OCI-LY3 (cell line): ENCODE measurements around the gene TOB1.
"Not testable (repeated sequence)": the region's sequence is repeated elsewhere in the genome, so short reads cannot be mapped to it uniquely, and the experiment has no call there.

Experiments
- H2AFZ ChIP-seq: fragments of 200-600, 300-600 bp; shearing (Covaris generic); 2 replicates; pipeline ENCODE4 v1.6.0; 2014; ENCODE audit warnings: antibody characterized with exemption, low read depth, low read length
- H3K27ac ChIP-seq: fragments of 200-600, 300-600 bp; sonication (generic); 2 replicates; pipeline ENCODE4 v1.5.1; 2014; ENCODE audit warnings: mild to moderate bottlenecking, low read length, moderate library complexity, mixed read lengths
- H3K27me3 ChIP-seq: fragments of 200-600, 300-600 bp; sonication (generic); 2 replicates; pipeline ENCODE4 v1.6.1; 2014; ENCODE audit warnings: low read depth, low read length, mixed read lengths
- H3K36me3 ChIP-seq: fragments of 200-600, 300-600 bp; sonication (generic); replicated peaks from 2 replicates; pipeline ENCODE3; 2014; ENCODE audit warnings: low read depth, low read length, mixed read lengths
- H3K4me1 ChIP-seq: fragments of 300-600, 200-600 bp; sonication (generic); 2 replicates; pipeline ENCODE4 v1.6.1; 2014; ENCODE audit warnings: low read length, mixed read lengths
- H3K4me2 ChIP-seq: fragments of 200-600, 300-600 bp; sonication (generic); 2 replicates; pipeline ENCODE4 v1.6.1; 2014; ENCODE audit warnings: low read length, mixed read lengths
- H3K4me3 ChIP-seq: fragments of 300-600, 200-600 bp; sonication (generic); 2 replicates; pipeline ENCODE4 v1.5.1; 2014; ENCODE audit warnings: antibody characterized with exemption, mild to moderate bottlenecking, low read length, moderate library complexity
- H3K79me2 ChIP-seq: fragments of 300-600, 200-600 bp; shearing (Covaris generic); 2 replicates; pipeline ENCODE4 v1.6.1; 2014; ENCODE audit warnings: mild to moderate bottlenecking, low read length, mixed read lengths
- H3K9ac ChIP-seq: fragments of 300-600, 200-600 bp; shearing (Covaris generic); 2 replicates; pipeline ENCODE4 v1.6.0; 2014; ENCODE audit warnings: mild to moderate bottlenecking, low read length, moderate library complexity
- H3K9me3 ChIP-seq: fragments of 200-600, 300-600 bp; shearing (Covaris generic); 2 replicates; pipeline ENCODE4 v1.6.1; 2014; ENCODE audit warnings: low read length, mixed read lengths; ENCODE audit not compliant: insufficient read depth
- H4K20me1 ChIP-seq: fragments of 200-600, 300-600 bp; sonication (generic); 2 replicates; pipeline ENCODE4 v1.6.1; 2016; ENCODE audit warnings: low read length, mixed read lengths; ENCODE audit not compliant: insufficient read depth
- CTCF ChIP-seq: fragments of 200-600, 300-600 bp; sonication (generic); IDR thresholded peaks from 2 replicates; pipeline ENCODE4 v1.5.1; 2014; ENCODE audit warnings: antibody characterized with exemption, low read length, low read depth
- EZH2phosphoT487 ChIP-seq: fragments of 200-600 bp; shearing (Covaris generic); IDR thresholded peaks from 2 replicates; pipeline ENCODE4 v1.6.1; 2018; ENCODE audit warnings: antibody characterized with exemption, mixed run types, low read depth

The TOB1 gene

GRCh38 chr17:50882851-50883250 lies 16.7 kb upstream of the TOB1 start:
- Histone ChIP-seq H3K4me2 (no peak overlapping the region), H3K27me3 (no peaks in the 10 kb centered on the region), H3K79me2 (no peaks in the 10 kb centered on the region), H3K9ac (no peak overlapping the region), H3K4me3 (no peak overlapping the region), H3K4me1 (peaks cover 15% of the 10 kb centered on the region), H4K20me1 (no peaks in the 10 kb centered on the region), H2AFZ (no peak overlapping the region), H3K36me3 (no peaks in the 10 kb centered on the region), H3K27ac (no peak overlapping the region), H3K9me3 (no peaks in the 10 kb centered on the region)
- TF ChIP-seq EZH2phosphoT487 (no peak), CTCF (no peak)

GRCh38 chr17:50881182-50881581 lies 15.0 kb upstream of the TOB1 start:
- no peak overlapping the region for H3K4me3 ChIP-seq
- H3K4me1 ChIP-seq: peaks cover 6% of the 10 kb centered on the region; the same call in 1 of the 2 replicates
- H3K27ac ChIP-seq: no peak overlapping the region
- H3K4me2 ChIP-seq: no peak overlapping the region
- no peaks in the 10 kb centered on the region for H4K20me1 ChIP-seq
- no peaks in the 10 kb centered on the region for H3K9me3 ChIP-seq
- no peaks in the 10 kb centered on the region for H3K36me3 ChIP-seq
- no peaks in the 10 kb centered on the region for H3K27me3 ChIP-seq
- no peak overlapping the region for H3K9ac ChIP-seq
- H2AFZ ChIP-seq: no peak overlapping the region
- no peak for TF ChIP-seq CTCF
- TF ChIP-seq EZH2phosphoT487: no peak
- H3K79me2 ChIP-seq: no peaks in the 10 kb centered on the region

GRCh38 chr17:50879086-50879485 lies 12.9 kb upstream of the TOB1 start:
- H3K4me3 ChIP-seq: no peak overlapping the region
- H3K9me3 ChIP-seq: no peaks in the 10 kb centered on the region
- no peaks in the 10 kb centered on the region for H3K27me3 ChIP-seq
- H3K4me1 ChIP-seq: peaks cover 5% of the 10 kb centered on the region; the same call in 1 of the 2 replicates
- no peak overlapping the region for H3K4me2 ChIP-seq
- H3K79me2 ChIP-seq: no peaks in the 10 kb centered on the region
- H3K9ac ChIP-seq: no peak overlapping the region
- no peaks in the 10 kb centered on the region for H4K20me1 ChIP-seq
- no peaks in the 10 kb centered on the region for H3K36me3 ChIP-seq
- no peak for TF ChIP-seq CTCF
- no peak overlapping the region for H2AFZ ChIP-seq
- H3K27ac ChIP-seq: no peak overlapping the region

GRCh38 chr17:50877838-50878237 lies 11.7 kb upstream of the TOB1 start:
- H3K4me2 ChIP-seq: no peak overlapping the region
- H3K27ac ChIP-seq: no peak overlapping the region
- no peaks in the 10 kb centered on the region for H4K20me1 ChIP-seq
- H3K79me2 ChIP-seq: no peaks in the 10 kb centered on the region
- no peak overlapping the region for H3K4me3 ChIP-seq
- H3K9ac ChIP-seq: no peak overlapping the region
- H2AFZ ChIP-seq: no peak overlapping the region
- H3K9me3 ChIP-seq: no peaks in the 10 kb centered on the region
- TF ChIP-seq CTCF (no peak), EZH2phosphoT487 (no peak)
- no peaks in the 10 kb centered on the region for H3K27me3 ChIP-seq
- no peaks in the 10 kb centered on the region for H3K36me3 ChIP-seq
- H3K4me1 ChIP-seq: peaks cover 3% of the 10 kb centered on the region

- not testable (repeated sequence) for H3K9me3 ChIP-seq, H2AFZ ChIP-seq, H3K9ac ChIP-seq, H3K4me3 ChIP-seq, H3K4me2 ChIP-seq, H3K36me3 ChIP-seq, H4K20me1 ChIP-seq, H3K79me2 ChIP-seq, H3K27me3 ChIP-seq, H3K4me1 ChIP-seq, H3K27ac ChIP-seq
These were observed 10.9 kb upstream of the TOB1 start for GRCh38 chr17:50877042-50877441.
